Measurements from ENCODE around the gene TNFRSF18. TPM values are rescaled to one million over a fixed set of nuclear protein-coding genes. Genes with fewer than 3 reads are reported as not detected.

The TNFRSF18 gene
- total RNA-seq, 4 donors from 2014 or later = 24.4 to 62.1 (median 33.5) TPM

- no peak overlapping the region for H3K27ac ChIP-seq
- DNase-seq (ENCODE audit: low spot score in 2 of 2) = no peak
- no peaks in the 10 kb centered on the region for H3K36me3 ChIP-seq
- peaks cover 1% of the 10 kb centered on the region for H3K27me3 ChIP-seq
- no peak overlapping the region for H3K4me3 ChIP-seq
- WGBS = 69% methylated on average over 14 of the region's 26 CpGs
- TF ChIP-seq POLR2A (IDR thresholded peaks at IDR 0.05) (no peak), POLR2AphosphoS5 (IDR thresholded peaks at IDR 0.05) (no peak), EP300 (IDR thresholded peaks at IDR 0.05) (no peak)
- TF ChIP-seq, protein P1, sequence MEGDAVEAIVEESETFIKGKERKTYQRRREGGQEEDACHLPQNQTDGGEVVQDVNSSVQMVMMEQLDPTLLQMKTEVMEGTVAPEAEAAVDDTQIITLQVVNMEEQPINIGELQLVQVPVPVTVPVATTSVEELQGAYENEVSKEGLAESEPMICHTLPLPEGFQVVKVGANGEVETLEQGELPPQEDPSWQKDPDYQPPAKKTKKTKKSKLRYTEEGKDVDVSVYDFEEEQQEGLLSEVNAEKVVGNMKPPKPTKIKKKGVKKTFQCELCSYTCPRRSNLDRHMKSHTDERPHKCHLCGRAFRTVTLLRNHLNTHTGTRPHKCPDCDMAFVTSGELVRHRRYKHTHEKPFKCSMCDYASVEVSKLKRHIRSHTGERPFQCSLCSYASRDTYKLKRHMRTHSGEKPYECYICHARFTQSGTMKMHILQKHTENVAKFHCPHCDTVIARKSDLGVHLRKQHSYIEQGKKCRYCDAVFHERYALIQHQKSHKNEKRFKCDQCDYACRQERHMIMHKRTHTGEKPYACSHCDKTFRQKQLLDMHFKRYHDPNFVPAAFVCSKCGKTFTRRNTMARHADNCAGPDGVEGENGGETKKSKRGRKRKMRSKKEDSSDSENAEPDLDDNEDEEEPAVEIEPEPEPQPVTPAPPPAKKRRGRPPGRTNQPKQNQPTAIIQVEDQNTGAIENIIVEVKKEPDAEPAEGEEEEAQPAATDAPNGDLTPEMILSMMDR (IDR thresholded peaks at IDR 0.05) = no peak
- peaks cover 22% of the 10 kb centered on the region for H3K4me1 ChIP-seq
- no peaks in the 10 kb centered on the region for H3K9me3 ChIP-seq
Measured at GRCh38 chr1:1156140-1157032, 50.0 kb downstream of the TNFRSF18 start.

- Histone ChIP-seq H3K27ac (no peak overlapping the region), H3K27me3 (no peaks in the 10 kb centered on the region), H3K4me1 (peaks cover 22% of the 10 kb centered on the region), H3K9me3 (no peaks in the 10 kb centered on the region), H3K4me3 (no peak overlapping the region), H3K36me3 (no peaks in the 10 kb centered on the region)
- no peak for TF ChIP-seq POLR2AphosphoS5 (IDR thresholded peaks at IDR 0.05)
- no peak for TF ChIP-seq EP300 (IDR thresholded peaks at IDR 0.05)
- TF ChIP-seq POLR2A (IDR thresholded peaks at IDR 0.05) = no peak
- TF ChIP-seq, protein P1 (IDR thresholded peaks at IDR 0.05) = no peak
- DNase-seq (ENCODE audit: low spot score in 2 of 2) = no peak
- 82% methylated on average over 10 of the region's 10 CpGs for WGBS
Measured at GRCh38 chr1:1155258-1155657, 51.1 kb downstream of the TNFRSF18 start.

DNA sequence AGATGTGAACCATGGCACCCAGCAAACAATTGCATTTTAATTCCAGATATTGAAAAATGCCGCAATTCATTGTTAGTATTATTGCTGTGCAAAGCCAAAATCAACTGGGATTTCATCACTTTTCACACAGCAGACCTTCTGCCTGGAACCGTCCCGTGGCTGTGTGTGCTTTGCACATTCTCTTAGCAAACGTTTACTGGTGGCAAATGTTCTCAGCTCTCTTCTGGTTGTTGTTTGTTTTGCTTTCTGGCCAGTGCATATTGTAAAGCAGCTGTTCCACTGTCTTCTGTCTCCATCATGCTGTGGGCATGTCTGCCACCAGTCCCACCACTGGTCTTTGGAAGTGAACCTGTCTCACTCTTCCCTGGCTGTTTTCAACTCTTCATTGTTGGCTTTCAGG, 52.5 kb downstream of the TNFRSF18 start:
- TF ChIP-seq POLR2A (IDR thresholded peaks at IDR 0.05) = no peak
- Histone ChIP-seq H3K27me3 (no peaks in the 10 kb centered on the region), H3K4me1 (peaks cover 15% of the 10 kb centered on the region), H3K9me3 (no peaks in the 10 kb centered on the region), H3K27ac (no peak overlapping the region), H3K36me3 (no peaks in the 10 kb centered on the region), H3K4me3 (no peak overlapping the region)
- no peak for DNase-seq (ENCODE audit: low spot score in 2 of 2)
- 46% methylated on average over 4 of the region's 4 CpGs for WGBS

Other genes with a start within 250 kb of the TNFRSF18 start
- 10 to 100 TPM; 45.6 to 61.9 (median 56.3) TPM for gene NOC2L, start 247.3 kb downstream of the TNFRSF18 start, total RNA-seq
- 10 to 100 TPM in 3 of 4 donors, 1 to 10 TPM in 1; 9.7 to 38.3 (median 17.0) TPM for gene KLHL17, start 246.0 kb downstream of the TNFRSF18 start, total RNA-seq
- gene PLEKHN1, start 240.1 kb downstream of the TNFRSF18 start, total RNA-seq = 10 to 100 TPM; 36.1 to 69.0 (median 48.4) TPM
- under 1 TPM; 0.24 to 0.93 (median 0.44) TPM for gene PERM1, start 224.5 kb downstream of the TNFRSF18 start, total RNA-seq
- gene HES4, start 206.5 kb downstream of the TNFRSF18 start, total RNA-seq = 10 to 100 TPM; 12.7 to 34.8 (median 31.6) TPM
- 10 to 100 TPM in 1 of 4 donors, 1 to 10 TPM in 3; 5.4 to 10.1 (median 7.9) TPM for gene ISG15, start 193.1 kb downstream of the TNFRSF18 start, total RNA-seq
- gene AGRN, start 186.5 kb downstream of the TNFRSF18 start, total RNA-seq = 10 to 100 TPM; 50.6 to 84.8 (median 71.1) TPM
- 1 to 10 TPM; 1.8 to 4.9 (median 4.8) TPM for gene RNF223, start 132.3 kb downstream of the TNFRSF18 start, total RNA-seq
- 10 to 100 TPM; 12.8 to 48.4 (median 19.7) TPM for gene C1orf159, start 90.5 kb downstream of the TNFRSF18 start, total RNA-seq
- not detected for gene TTLL10, start 32.7 kb downstream of the TNFRSF18 start, total RNA-seq
- gene TNFRSF4, start 7.6 kb upstream of the TNFRSF18 start, total RNA-seq = 1 to 10 TPM in 1 of 4 donors, under 1 TPM in 2, not detected in 1; 0.42 to 1.4 (median 0.72) TPM
- gene SDF4, start 25.4 kb upstream of the TNFRSF18 start, total RNA-seq = 10 to 100 TPM; 57.5 to 87.6 (median 73.1) TPM
- 10 to 100 TPM in 3 of 4 donors, 1 to 10 TPM in 1; 9.3 to 24.4 (median 16.4) TPM for gene B3GALT6, start 25.6 kb upstream of the TNFRSF18 start, total RNA-seq
- 10 to 100 TPM in 1 of 4 donors, 1 to 10 TPM in 3; 4.3 to 23.5 (median 7.1) TPM for gene C1QTNF12, start 40.1 kb upstream of the TNFRSF18 start, total RNA-seq
- 10 to 100 TPM; 30.2 to 70.0 (median 60.0) TPM for gene UBE2J2, start 67.3 kb upstream of the TNFRSF18 start, total RNA-seq
- 1 to 10 TPM; 1.5 to 4.7 (median 2.6) TPM for gene SCNN1D, start 73.8 kb upstream of the TNFRSF18 start, total RNA-seq
- 100 to 1,000 TPM; 112 to 309 (median 148) TPM for gene ACAP3, start 101.3 kb upstream of the TNFRSF18 start, total RNA-seq
- gene PUSL1, start 102.0 kb upstream of the TNFRSF18 start, total RNA-seq = 10 to 100 TPM; 16.9 to 56.4 (median 36.4) TPM
- gene INTS11, start 118.1 kb upstream of the TNFRSF18 start, total RNA-seq = 100 to 1,000 TPM; 105 to 242 (median 151) TPM
- 10 to 100 TPM; 32.5 to 60.4 (median 54.3) TPM for gene CPTP, start 118.2 kb upstream of the TNFRSF18 start, total RNA-seq
- gene TAS1R3, start 124.7 kb upstream of the TNFRSF18 start, total RNA-seq = 1 to 10 TPM in 1 of 4 donors, under 1 TPM in 3; 0.56 to 1.8 (median 0.82) TPM
- gene DVL1, start 142.8 kb upstream of the TNFRSF18 start, total RNA-seq = 100 to 1,000 TPM in 3 of 4 donors, 10 to 100 TPM in 1; 99.4 to 151 (median 106) TPM
- gene MXRA8, start 152.0 kb upstream of the TNFRSF18 start, total RNA-seq = 10 to 100 TPM; 18.6 to 43.5 (median 21.9) TPM
- 100 to 1,000 TPM in 1 of 4 donors, 10 to 100 TPM in 3; 55.8 to 106 (median 86.1) TPM for gene AURKAIP1, start 168.6 kb upstream of the TNFRSF18 start, total RNA-seq
- gene CCNL2, start 192.7 kb upstream of the TNFRSF18 start, total RNA-seq = 100 to 1,000 TPM; 136 to 599 (median 160) TPM
- gene MRPL20, start 200.7 kb upstream of the TNFRSF18 start, total RNA-seq = 100 to 1,000 TPM in 3 of 4 donors, 10 to 100 TPM in 1; 93.6 to 119 (median 109) TPM
- gene ANKRD65, start 214.7 kb upstream of the TNFRSF18 start, total RNA-seq = 10 to 100 TPM in 1 of 4 donors, 1 to 10 TPM in 3; 2.8 to 10.3 (median 5.9) TPM
- 10 to 100 TPM; 14.5 to 27.6 (median 19.8) TPM for gene VWA1, start 229.1 kb upstream of the TNFRSF18 start, total RNA-seq
- gene ATAD3C, start 243.1 kb upstream of the TNFRSF18 start, total RNA-seq = 1 to 10 TPM in 2 of 4 donors, under 1 TPM in 2; 0.32 to 4.2 (median 1.2) TPM